Measurements from ENCODE around the gene WDFY4.

GRCh38 chr10:48940372-48940771 is 255.7 kb downstream of the WDFY4 start:
- TF ChIP-seq POLR2A (IDR thresholded peaks at IDR 0.05) (no peak), CTCF (IDR thresholded peaks at IDR 0.05) (no peak)
